Mucosa of descending colon (tissue), 3 donors: Measurements from ENCODE around the gene PIGW. TPM values are rescaled to one million over a fixed set of nuclear protein-coding genes. Genes with fewer than 3 reads are reported as not detected.
"Not testable (repeated sequence)": the region's sequence is repeated elsewhere in the genome, so short reads cannot be mapped to it uniquely, and the experiment has no call there.

Experiments
- ATAC-seq: fragments of 200-7000 bp; cut with Tn5 transposase; one replicate; pipeline ENCODE4 v1.9.1; 2020; ENCODE audit warnings: mild to moderate bottlenecking, moderate library complexity
- DNase-seq, 3 donors: peaks; one replicate each; pipeline ENCODE4 v3.0.0-alpha.2; 2020
- H3K36me3 ChIP-seq: fragments of 200-600 bp; one replicate; pipeline ENCODE4 v1.8.0; 2021; ENCODE audit warnings: low read depth, mild to moderate bottlenecking
- H3K4me1 ChIP-seq: fragments of 200-600 bp; one replicate; pipeline ENCODE4 v1.8.0; 2021; ENCODE audit warnings: low read depth, mild to moderate bottlenecking
- H3K4me3 ChIP-seq: fragments of 200-600 bp; one replicate; pipeline ENCODE4 v1.8.0; 2021; ENCODE audit warnings: mild to moderate bottlenecking
- H3K9me3 ChIP-seq: fragments of 200-600 bp; one replicate; pipeline ENCODE4 v1.8.0; 2021; ENCODE audit warnings: mild to moderate bottlenecking
- intact Hi-C, 2 donors: fragments of 100-400 bp; cut with DNase I in 1 of 2; cut with micrococcal nuclease in 1 of 2; formaldehyde crosslinking; loops; one replicate each; pipeline versions ENCODE4 v1.11.0 to v1.11.1; 2022; cut with DNase I, micrococcal nuclease
- total RNA-seq, 3 donors: library from RNA; stranded (reverse); fragmentation: NEBNext Ultra II Directional in 2 of 3; extraction: Animal tissue kit (Norgen Biotek cat#: 25700) in 2 of 3; gene quantifications; one replicate each; pipeline versions ENCODE4 v1.2.1 to v1.2.4, GENCODE V29; 2021 to 2023
- TF ChIP-seq, protein P1 (sequence below): fragments of 200-600 bp; IDR thresholded peaks from one replicate; pipeline ENCODE4 v1.8.0; 2022; ENCODE audit warnings: antibody characterized with exemption, mild to moderate bottlenecking
- donor health status: DM: no; HTN: no; CAD: no; lungs with moderate emphysema.
- donor health status: DM: no; HTN: no; CAD: no.
- donor health status: DM: no; HTN: yes; CAD: no.

Gene PIGW
- total RNA-seq, 3 donors from 2014 or later: 4.6 to 10.2 (median 7.0) TPM

DNA sequence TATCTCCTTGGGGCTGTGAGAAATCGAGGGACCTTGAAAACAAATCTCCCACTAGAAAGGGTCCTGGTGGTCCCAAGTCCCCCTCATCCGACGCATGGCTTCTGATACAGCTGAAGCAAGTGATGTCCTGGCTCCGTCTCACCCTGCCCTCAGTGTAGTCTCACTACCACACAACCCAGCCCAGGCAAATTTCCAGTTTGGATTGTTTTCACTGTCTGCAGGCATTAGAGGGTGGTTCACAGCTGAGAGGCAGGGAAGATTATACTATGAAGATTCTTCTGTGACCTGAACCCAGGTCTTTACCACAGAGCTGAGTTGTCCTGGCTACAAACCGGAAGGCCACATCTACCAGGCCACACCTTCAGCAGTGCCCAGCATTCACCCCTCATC lies 30.6 kb upstream of the PIGW start:
- TF ChIP-seq, protein P1, sequence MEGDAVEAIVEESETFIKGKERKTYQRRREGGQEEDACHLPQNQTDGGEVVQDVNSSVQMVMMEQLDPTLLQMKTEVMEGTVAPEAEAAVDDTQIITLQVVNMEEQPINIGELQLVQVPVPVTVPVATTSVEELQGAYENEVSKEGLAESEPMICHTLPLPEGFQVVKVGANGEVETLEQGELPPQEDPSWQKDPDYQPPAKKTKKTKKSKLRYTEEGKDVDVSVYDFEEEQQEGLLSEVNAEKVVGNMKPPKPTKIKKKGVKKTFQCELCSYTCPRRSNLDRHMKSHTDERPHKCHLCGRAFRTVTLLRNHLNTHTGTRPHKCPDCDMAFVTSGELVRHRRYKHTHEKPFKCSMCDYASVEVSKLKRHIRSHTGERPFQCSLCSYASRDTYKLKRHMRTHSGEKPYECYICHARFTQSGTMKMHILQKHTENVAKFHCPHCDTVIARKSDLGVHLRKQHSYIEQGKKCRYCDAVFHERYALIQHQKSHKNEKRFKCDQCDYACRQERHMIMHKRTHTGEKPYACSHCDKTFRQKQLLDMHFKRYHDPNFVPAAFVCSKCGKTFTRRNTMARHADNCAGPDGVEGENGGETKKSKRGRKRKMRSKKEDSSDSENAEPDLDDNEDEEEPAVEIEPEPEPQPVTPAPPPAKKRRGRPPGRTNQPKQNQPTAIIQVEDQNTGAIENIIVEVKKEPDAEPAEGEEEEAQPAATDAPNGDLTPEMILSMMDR: no peak
- no peaks in the 10 kb centered on the region for H3K4me1 ChIP-seq
- ATAC-seq (no peak), DNase-seq (no peak)
- intact Hi-C loops: no loop called here
- no peaks in the 10 kb centered on the region for H3K9me3 ChIP-seq
- H3K36me3 ChIP-seq: no peaks in the 10 kb centered on the region
- no peak overlapping the region for H3K4me3 ChIP-seq

DNA sequence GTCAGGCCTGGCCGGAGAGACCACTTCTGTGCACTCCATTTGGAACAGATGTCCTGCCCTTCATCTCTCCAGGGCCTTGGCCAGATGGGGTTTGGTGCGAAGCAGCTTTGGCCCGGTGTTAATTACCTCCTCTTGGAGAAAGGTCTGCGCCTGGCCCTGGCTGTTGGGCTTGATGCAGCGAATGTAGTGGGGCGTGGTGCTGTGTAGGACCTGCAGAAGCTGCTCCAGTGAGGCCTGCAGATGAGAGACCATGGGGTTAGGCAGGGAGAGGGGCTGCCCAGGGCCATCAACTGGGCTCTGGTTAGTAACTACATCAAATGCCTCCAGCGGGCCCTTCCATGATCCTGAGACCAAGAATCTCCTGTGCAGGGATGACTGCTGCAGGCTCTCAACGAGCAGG lies 29.6 kb upstream of the PIGW start:
- ATAC-seq: no peak
- intact Hi-C loops: no loop called here
- Histone ChIP-seq H3K36me3 (no peaks in the 10 kb centered on the region), H3K4me1 (no peaks in the 10 kb centered on the region), H3K9me3 (no peaks in the 10 kb centered on the region), H3K4me3 (no peak overlapping the region)
- no peak for DNase-seq
- TF ChIP-seq, protein P1: no peak

DNA sequence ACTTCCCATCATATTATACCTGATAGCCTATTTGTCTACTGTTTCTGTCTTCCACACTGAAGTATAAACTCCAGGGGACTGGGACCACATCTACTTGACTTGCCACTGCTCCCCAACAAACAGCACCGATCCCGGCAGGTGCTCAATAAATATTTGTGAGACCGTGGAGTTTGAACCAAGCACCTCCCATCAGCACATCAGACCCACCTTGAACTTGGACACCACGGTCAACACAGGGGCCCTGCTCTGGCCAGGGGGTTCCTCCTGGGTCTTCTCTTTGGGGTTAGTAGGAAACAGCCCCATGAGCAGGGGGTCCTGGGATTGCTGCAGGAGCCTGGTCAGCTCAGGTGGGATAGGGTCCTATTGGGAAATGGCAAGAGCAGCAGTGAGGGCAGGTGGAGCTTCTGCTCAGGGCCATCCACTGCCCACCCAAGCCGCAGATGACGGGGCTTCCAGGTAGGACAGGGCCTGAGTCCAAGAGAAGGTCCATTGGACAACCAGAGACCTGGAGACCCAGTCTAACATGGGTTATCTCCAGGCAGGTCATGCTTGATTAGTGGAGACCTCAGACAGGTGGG lies 28.4 kb upstream of the PIGW start:
- Histone ChIP-seq H3K4me1 (no peaks in the 10 kb centered on the region), H3K4me3 (no peak overlapping the region), H3K36me3 (no peaks in the 10 kb centered on the region), H3K9me3 (no peaks in the 10 kb centered on the region)
- DNase-seq (no peak), ATAC-seq (no peak)
- intact Hi-C loops: no loop called here
- TF ChIP-seq, protein P1: no peak

DNA sequence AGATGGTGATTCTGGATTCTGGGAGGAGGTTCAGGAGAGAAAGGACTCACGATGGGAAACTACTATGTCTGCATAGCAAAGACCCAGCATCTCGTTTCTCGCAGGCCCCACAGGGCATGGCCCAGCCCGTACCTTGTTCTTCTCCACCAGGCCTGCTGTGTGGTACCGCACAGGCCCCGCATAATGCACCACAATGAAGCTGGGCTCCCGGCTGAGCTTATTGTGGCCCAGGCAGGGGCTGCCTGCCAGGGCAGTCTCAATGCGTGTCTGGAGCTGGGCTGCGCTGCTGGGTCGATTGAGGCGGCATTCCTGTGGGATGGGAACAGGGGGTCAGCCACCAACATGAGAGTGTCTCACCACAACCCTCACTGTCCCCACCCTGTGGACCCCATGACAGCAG lies 28.0 kb upstream of the PIGW start:
- H3K36me3 ChIP-seq: no peaks in the 10 kb centered on the region
- no peaks in the 10 kb centered on the region for H3K4me1 ChIP-seq
- TF ChIP-seq, protein P1: no peak
- ATAC-seq (no peak), DNase-seq (no peak)
- H3K9me3 ChIP-seq: no peaks in the 10 kb centered on the region
- H3K4me3 ChIP-seq: no peak overlapping the region
- intact Hi-C loops: no loop called here

DNA sequence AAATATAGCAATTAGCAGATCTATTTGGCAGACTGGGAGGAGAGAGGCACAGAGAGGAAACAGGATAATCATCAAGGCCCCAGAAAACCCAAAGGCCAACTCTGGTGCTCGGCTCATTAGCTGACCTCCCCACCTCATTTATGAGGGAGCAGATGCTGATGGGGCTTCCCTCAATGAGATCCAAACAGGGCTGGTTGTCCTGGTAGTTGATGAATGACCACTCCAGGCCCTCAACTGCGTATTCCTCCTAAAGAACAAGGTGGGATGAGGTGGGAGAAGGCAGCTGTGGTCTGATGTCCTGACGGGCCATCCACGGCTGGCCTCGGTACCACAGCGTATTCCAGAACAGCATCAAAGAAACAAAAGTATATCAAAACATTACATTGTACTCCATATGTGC lies 27.5 kb upstream of the PIGW start:
- no peaks in the 10 kb centered on the region for H3K9me3 ChIP-seq
- no peaks in the 10 kb centered on the region for H3K36me3 ChIP-seq
- TF ChIP-seq, protein P1: no peak
- DNase-seq: no peak
- H3K4me3 ChIP-seq: no peak overlapping the region
- intact Hi-C loops: no loop called here
- no peaks in the 10 kb centered on the region for H3K4me1 ChIP-seq
- ATAC-seq: no peak

DNA sequence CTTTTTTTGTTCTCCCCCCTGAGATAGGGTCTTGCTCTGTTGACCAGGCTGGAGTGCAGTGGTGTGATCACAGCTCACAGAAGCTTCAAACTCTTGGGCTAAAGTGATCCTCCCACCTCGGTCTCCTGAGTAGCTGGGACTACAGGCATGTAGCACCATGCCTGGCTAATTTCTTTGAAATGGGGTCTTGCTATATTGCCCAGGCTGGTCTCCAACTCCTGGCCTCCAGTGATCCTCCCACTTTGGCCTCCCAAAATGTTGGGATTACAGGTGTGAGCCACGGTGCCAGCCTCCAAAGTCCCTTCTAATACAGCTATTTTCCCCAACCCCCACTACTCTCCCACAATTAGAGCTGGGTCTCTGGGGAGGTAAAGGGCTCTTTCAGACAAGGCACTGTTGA lies 26.3 kb upstream of the PIGW start:
- ATAC-seq, H3K4me1 ChIP-seq, H3K36me3 ChIP-seq, intact Hi-C loops, H3K9me3 ChIP-seq, H3K4me3 ChIP-seq, DNase-seq: not testable (repeated sequence)
